Natural killer cell (primary cell): ENCODE data around the gene ROR1. TPM values are rescaled to one million over a fixed set of nuclear protein-coding genes. Genes with fewer than 3 reads are reported as not detected.

ENCODE experiments used
- ATAC-seq, 3 donors: fragments of 150-1000 bp in 2 of 3; fragments of 200-7000 bp in 1 of 3; cut with Tn5 transposase; 1 replicate in 1 of 3; 2 replicates in 2 of 3; pipeline ENCODE4 v1.10.0; 2021; ENCODE audit warnings: mild to moderate bottlenecking in 2 of 3, moderate library complexity in 2 of 3
- DNase-seq, 2 donors: peaks; one replicate each; pipeline versions ENCODE4 v3.0.0 to v3.0.0-alpha.2; 2013 to 2021; ENCODE audit warnings: mixed read lengths in 1 of 2
- H3K27ac ChIP-seq: one replicate; pipeline ENCODE4 v1.5.1; 2013; ENCODE audit warnings: mild to moderate bottlenecking, low read length
- H3K27me3 ChIP-seq: one replicate; pipeline ENCODE4 v1.6.1; 2013; ENCODE audit warnings: low read length; ENCODE audit not compliant: control insufficient read depth, insufficient read depth
- H3K36me3 ChIP-seq: one replicate; pipeline ENCODE4 v1.6.1; 2013; ENCODE audit warnings: low read length; ENCODE audit not compliant: control insufficient read depth, insufficient read depth
- H3K4me1 ChIP-seq: one replicate; pipeline ENCODE4 v1.6.1; 2013; ENCODE audit warnings: low read length; ENCODE audit not compliant: control insufficient read depth, insufficient read depth
- H3K4me3 ChIP-seq: one replicate; pipeline ENCODE4 v1.5.1; 2013; ENCODE audit warnings: low read length
- H3K9me3 ChIP-seq: one replicate; pipeline ENCODE4 v1.6.1; 2013; ENCODE audit warnings: low read length; ENCODE audit not compliant: control insufficient read depth, insufficient read depth
- H3K27ac Mint-ChIP-seq, 2 donors: one replicate each; pipeline ENCODE4 v1.8.0; 2022; ENCODE audit warnings: mild to moderate bottlenecking in 2 of 2, mixed read lengths in 2 of 2, moderate library complexity in 1 of 2
- H3K27me3 Mint-ChIP-seq, 2 donors: one replicate each; pipeline ENCODE4 v1.8.0; 2022; ENCODE audit warnings: low read depth in 2 of 2, mixed read lengths in 2 of 2
- H3K36me3 Mint-ChIP-seq: one replicate; pipeline ENCODE4 v1.8.0; 2022; ENCODE audit warnings: mixed read lengths
- H3K4me1 Mint-ChIP-seq, 2 donors: one replicate each; pipeline ENCODE4 v1.8.0; 2022; ENCODE audit warnings: mixed read lengths in 2 of 2
- H3K4me3 Mint-ChIP-seq: one replicate; pipeline ENCODE4 v1.8.0; 2022; ENCODE audit warnings: mild to moderate bottlenecking, moderate library complexity, mixed read lengths
- H3K9me3 Mint-ChIP-seq, 2 donors: one replicate each; pipeline ENCODE4 v1.8.0; 2022; ENCODE audit warnings: mixed read lengths in 2 of 2
- WGBS: methylation state at CpG from one replicate; pipeline ENCODE4 v1.1.7; 2013; ENCODE audit warnings: missing lambda C conversion rate; ENCODE audit not compliant: insufficient coverage; 5-methylcytosine and 5-hydroxymethylcytosine counted together
- intact Hi-C: fragments of 100-400 bp; cut with micrococcal nuclease; formaldehyde crosslinking; loops from one replicate; pipeline ENCODE4 v1.14.2; 2022
- total RNA-seq, 4 donors: library from RNA; stranded (reverse); fragments of 120-200 nt in 1 of 4; gene quantifications; one replicate each; pipeline versions ENCODE4 v1.2.3 to v1.2.4, GENCODE V29; 2013 to 2022
- TF ChIP-seq, protein P1 (sequence below): fragments of 200-600 bp; IDR thresholded peaks from one replicate; pipeline ENCODE4 v1.8.0; 2022; ENCODE audit warnings: antibody characterized with exemption

ROR1 gene
- total RNA-seq, 3 donors from 2014 or later (not counting 1 experiment from before 2014, with no cell fraction given) = 0.05 to 0.35 (median 0.27) TPM

DNA sequence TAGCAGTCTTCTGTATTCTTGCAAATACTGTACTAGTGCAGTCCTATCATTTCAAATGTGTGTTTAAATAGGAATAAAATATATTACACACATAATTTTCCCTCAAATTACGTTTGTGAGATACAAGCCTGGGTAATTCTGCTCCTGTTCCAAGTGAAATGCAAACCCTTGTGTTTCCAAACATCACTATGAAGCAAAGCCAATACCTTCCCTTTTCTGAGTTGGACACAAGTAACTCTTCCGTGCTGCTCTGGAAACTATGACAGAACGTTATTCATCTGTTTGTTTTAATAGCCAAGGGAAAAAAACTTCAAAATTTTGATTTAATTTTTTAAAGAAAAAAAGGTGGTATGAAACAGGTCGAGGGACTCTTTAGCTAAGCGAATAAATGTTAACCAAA, 355.9 kb downstream of the ROR1 start:
- 81% methylated on average over 5 of the region's 5 CpGs for WGBS
- TF ChIP-seq, protein P1, sequence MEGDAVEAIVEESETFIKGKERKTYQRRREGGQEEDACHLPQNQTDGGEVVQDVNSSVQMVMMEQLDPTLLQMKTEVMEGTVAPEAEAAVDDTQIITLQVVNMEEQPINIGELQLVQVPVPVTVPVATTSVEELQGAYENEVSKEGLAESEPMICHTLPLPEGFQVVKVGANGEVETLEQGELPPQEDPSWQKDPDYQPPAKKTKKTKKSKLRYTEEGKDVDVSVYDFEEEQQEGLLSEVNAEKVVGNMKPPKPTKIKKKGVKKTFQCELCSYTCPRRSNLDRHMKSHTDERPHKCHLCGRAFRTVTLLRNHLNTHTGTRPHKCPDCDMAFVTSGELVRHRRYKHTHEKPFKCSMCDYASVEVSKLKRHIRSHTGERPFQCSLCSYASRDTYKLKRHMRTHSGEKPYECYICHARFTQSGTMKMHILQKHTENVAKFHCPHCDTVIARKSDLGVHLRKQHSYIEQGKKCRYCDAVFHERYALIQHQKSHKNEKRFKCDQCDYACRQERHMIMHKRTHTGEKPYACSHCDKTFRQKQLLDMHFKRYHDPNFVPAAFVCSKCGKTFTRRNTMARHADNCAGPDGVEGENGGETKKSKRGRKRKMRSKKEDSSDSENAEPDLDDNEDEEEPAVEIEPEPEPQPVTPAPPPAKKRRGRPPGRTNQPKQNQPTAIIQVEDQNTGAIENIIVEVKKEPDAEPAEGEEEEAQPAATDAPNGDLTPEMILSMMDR = no peak
- Histone ChIP-seq H3K9me3 (no peaks in the 10 kb centered on the region), H3K4me1 (no peaks in the 10 kb centered on the region), H3K4me3 (no peak overlapping the region), H3K27ac (no peak overlapping the region), H3K36me3 (no peaks in the 10 kb centered on the region), H3K27me3 (no peaks in the 10 kb centered on the region)
- no peak for ATAC-seq
- Mint-ChIP-seq H3K4me1 (no peaks in the 10 kb centered on the region), H3K27me3 (peaks cover 4 to 8% of the 10 kb centered on the region in 2 donors), H3K4me3 (no peak overlapping the region), H3K36me3 (no peaks in the 10 kb centered on the region), H3K27ac (no peak overlapping the region), H3K9me3 (no peaks in the 10 kb centered on the region)
- intact Hi-C loops = no loop called here
- DNase-seq = no peak

DNA sequence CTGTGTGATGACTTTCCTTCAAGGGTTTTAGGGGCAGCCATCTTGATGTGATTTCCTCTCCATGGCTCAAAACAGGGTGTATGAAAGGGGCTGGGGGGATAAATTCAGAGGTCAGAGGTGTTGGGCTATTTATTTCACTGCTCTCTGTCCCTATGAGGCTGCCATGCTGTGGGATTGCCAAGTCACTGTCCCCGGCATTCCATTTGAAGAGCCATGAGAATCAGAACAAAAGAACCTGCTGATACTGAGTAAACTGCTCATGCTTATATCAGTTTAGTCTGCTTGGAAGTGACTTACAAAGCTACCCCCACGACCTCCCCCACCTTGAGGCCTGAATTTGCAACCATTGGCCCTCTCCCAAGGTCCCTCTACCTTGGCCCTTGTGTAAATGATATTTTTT, 357.3 kb downstream of the ROR1 start:
- Histone ChIP-seq H3K4me1 (no peaks in the 10 kb centered on the region), H3K36me3 (no peaks in the 10 kb centered on the region), H3K9me3 (no peaks in the 10 kb centered on the region), H3K27me3 (no peaks in the 10 kb centered on the region), H3K27ac (no peak overlapping the region), H3K4me3 (no peak overlapping the region)
- TF ChIP-seq, protein P1 = no peak
- whole genome bisulfite sequencing = 72% methylated on average over 2 of the region's 2 CpGs
- Mint-ChIP-seq H3K36me3 (no peaks in the 10 kb centered on the region), H3K4me3 (no peak overlapping the region), H3K27me3 (peaks cover 1 to 4% of the 10 kb centered on the region in 2 donors), H3K9me3 (no peaks in the 10 kb centered on the region), H3K4me1 (no peaks in the 10 kb centered on the region), H3K27ac (no peak overlapping the region)
- intact Hi-C loops = no loop called here
- no peak for ATAC-seq
- no peak for DNase-seq

DNA sequence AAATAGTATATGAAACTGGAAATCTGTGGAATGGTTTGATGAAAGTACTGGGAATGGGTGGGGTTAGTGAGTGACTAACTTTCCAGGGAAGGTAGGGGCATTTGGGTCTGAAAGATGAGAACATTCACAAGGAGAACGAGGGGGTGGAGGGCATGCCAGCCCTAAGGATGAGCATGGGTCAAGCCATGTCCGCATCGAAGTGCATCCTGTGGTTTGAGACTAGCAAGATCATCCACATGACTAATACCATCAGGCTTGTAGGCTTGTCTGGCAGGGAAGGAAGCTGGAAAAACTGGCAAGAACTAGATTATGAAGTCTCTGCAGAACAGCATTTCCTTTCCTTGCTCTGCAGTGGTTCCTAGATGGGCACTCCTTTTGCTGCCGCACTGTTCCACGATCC, 359.2 kb downstream of the ROR1 start:
- H3K27ac Mint-ChIP-seq = no peak overlapping the region
- Histone ChIP-seq H3K27me3 (no peaks in the 10 kb centered on the region), H3K36me3 (no peaks in the 10 kb centered on the region), H3K4me1 (no peaks in the 10 kb centered on the region), H3K4me3 (no peak overlapping the region), H3K27ac (no peak overlapping the region), H3K9me3 (no peaks in the 10 kb centered on the region)
- H3K9me3 Mint-ChIP-seq = no peaks in the 10 kb centered on the region
- H3K4me1 Mint-ChIP-seq = no peaks in the 10 kb centered on the region
- no peaks in the 10 kb centered on the region for H3K36me3 Mint-ChIP-seq
- no peak overlapping the region for H3K4me3 Mint-ChIP-seq
- TF ChIP-seq, protein P1 = no peak
- DNase-seq (no peak), ATAC-seq (no peak)
- H3K27me3 Mint-ChIP-seq = peaks cover 5 to 9% of the 10 kb centered on the region in 2 donors
- 62% methylated on average over 5 of the region's 5 CpGs for WGBS
- intact Hi-C loops = no loop called here

DNA sequence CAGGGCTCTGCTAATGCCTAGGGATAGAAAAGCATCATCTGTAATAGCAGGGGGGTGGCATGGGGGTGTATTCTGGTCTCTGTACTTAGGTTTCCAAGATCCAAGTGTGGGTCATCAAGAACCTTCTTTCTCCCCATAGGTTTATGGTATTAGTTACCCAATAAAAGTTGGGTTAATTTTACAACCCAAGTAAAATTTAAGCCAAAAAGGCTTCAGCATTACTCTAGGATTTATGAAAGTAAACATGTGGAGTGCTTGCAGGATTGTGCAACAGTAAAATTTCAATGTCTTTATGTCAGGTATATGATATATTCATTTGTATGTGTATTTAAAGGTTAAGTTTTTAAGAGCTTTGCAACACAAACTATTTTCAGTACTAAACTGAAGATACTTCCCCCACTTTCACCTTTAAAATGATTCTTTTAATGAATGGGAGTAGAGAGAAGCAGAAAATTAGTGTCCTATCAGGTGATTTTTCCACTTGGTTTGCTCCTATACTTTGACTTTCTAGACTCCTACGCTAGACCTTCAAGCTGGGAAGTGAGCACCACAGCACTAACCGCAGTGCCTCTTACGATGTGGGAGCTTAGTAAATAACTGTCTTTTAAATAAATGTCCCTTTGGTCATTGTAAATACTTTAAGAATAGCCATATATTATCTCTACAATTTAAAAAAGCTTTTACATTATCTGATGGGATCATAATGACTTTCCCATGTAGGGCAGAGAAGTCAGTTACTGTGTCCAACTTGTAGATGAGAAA, 361.8 kb downstream of the ROR1 start:
- intact Hi-C loops = no loop called here
- no peak for DNase-seq
- Histone ChIP-seq H3K36me3 (no peaks in the 10 kb centered on the region), H3K27me3 (no peaks in the 10 kb centered on the region), H3K27ac (no peak overlapping the region), H3K4me3 (no peak overlapping the region), H3K9me3 (no peaks in the 10 kb centered on the region), H3K4me1 (no peaks in the 10 kb centered on the region)
- WGBS = 100% methylated on average over 1 of the region's 3 CpGs
- Mint-ChIP-seq H3K27me3 (peaks cover 5 to 17% of the 10 kb centered on the region in 2 donors), H3K27ac (no peak overlapping the region), H3K4me3 (no peak overlapping the region), H3K9me3 (no peaks in the 10 kb centered on the region), H3K4me1 (no peaks in the 10 kb centered on the region), H3K36me3 (no peaks in the 10 kb centered on the region)
- TF ChIP-seq, protein P1 = no peak
- no peak for ATAC-seq
